Nephron (organoid): ENCODE data around the gene SMCO2.

Source experiments
- H3K27ac Mint-ChIP-seq, 3 experiments: 2 replicates each; pipeline ENCODE4 v1.8.0; 2020; ENCODE audit warnings: mixed read lengths in 3 of 3, mild to moderate bottlenecking in 2 of 3, moderate library complexity in 1 of 3
- H3K27me3 Mint-ChIP-seq: 2 replicates; pipeline ENCODE4 v1.8.0; 2021; ENCODE audit warnings: low read depth, mild to moderate bottlenecking, moderate library complexity, mixed read lengths
- H3K36me3 Mint-ChIP-seq: 2 replicates; pipeline ENCODE4 v1.8.0; 2020; ENCODE audit warnings: low read depth, mixed read lengths
- H3K4me1 Mint-ChIP-seq: 2 replicates; pipeline ENCODE4 v1.8.0; 2020; ENCODE audit warnings: mixed read lengths
- H3K4me3 Mint-ChIP-seq, 3 experiments: 2 replicates each; pipeline ENCODE4 v1.8.0; 2020; ENCODE audit warnings: mild to moderate bottlenecking in 3 of 3, mixed read lengths in 3 of 3, moderate library complexity in 2 of 3
- H3K9me3 Mint-ChIP-seq: 2 replicates; pipeline ENCODE4 v1.8.0; 2020; ENCODE audit warnings: mixed read lengths
- TF ChIP-seq, protein P1 (sequence below), 3 experiments: fragments of 200-600 bp; sonication (generic); IDR thresholded peaks; one replicate each; pipeline ENCODE4 v1.5.0; 2021; ENCODE audit warnings: antibody characterized with exemption in 3 of 3; ENCODE audit not compliant: unreplicated experiment in 3 of 3

SMCO2 gene

DNA sequence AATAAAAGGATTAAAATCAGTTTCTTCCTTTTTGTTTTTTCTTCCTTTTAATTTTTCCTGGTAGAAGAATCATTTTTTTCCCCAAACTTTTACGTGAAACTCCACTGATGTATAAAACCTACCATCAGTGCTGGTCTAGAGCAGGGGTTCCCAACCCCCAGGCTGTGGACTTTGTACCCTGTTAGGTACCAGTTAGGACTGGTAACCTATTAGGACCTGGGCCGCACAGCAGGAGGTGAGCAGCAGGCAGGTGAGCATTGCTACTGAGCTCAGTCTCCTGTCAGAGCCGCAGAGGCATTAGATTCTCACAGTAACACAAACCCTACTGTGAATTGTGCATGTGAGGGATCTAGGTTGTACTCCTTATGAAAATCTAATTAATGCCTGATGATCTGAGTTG lies 10.1 kb downstream of the SMCO2 start:
- Mint-ChIP-seq H3K36me3 (no peaks in the 10 kb centered on the region), H3K9me3 (no peaks in the 10 kb centered on the region), H3K27me3 (no peaks in the 10 kb centered on the region), H3K4me3 (no peak overlapping the region), H3K27ac (peak overlapping the region in 2 of 3 experiments; percentile 74 to 88), H3K4me1 (peaks cover 13% of the 10 kb centered on the region)
- TF ChIP-seq, protein P1, sequence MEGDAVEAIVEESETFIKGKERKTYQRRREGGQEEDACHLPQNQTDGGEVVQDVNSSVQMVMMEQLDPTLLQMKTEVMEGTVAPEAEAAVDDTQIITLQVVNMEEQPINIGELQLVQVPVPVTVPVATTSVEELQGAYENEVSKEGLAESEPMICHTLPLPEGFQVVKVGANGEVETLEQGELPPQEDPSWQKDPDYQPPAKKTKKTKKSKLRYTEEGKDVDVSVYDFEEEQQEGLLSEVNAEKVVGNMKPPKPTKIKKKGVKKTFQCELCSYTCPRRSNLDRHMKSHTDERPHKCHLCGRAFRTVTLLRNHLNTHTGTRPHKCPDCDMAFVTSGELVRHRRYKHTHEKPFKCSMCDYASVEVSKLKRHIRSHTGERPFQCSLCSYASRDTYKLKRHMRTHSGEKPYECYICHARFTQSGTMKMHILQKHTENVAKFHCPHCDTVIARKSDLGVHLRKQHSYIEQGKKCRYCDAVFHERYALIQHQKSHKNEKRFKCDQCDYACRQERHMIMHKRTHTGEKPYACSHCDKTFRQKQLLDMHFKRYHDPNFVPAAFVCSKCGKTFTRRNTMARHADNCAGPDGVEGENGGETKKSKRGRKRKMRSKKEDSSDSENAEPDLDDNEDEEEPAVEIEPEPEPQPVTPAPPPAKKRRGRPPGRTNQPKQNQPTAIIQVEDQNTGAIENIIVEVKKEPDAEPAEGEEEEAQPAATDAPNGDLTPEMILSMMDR (IDR thresholded peaks at IDR 0.05; ENCODE audit: unreplicated experiment in 3 of 3): no peak

DNA sequence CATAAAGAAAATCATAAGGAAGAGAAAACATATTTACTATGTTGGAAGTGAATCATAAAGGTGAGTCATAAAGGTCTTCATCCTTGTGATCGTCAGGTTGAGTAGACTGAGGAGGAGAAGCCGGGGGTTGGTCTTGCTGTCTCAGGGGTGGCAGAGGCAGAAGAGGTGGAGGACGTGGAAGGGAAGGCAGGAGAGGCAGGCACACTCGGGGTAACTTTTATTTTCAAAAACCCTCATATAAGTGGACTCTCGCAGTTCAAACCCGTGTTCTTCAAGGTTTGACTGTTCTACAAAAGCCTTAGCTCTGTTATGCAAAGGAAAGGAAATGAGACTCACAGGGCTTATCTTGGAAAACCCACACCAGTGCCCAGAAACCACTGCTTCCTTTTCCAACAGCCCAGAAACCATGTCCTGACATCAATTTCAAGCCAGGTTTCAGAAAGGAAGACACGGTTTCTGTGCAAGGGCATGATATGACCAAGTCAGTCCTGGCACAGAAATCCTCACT lies 14.0 kb downstream of the SMCO2 start:
- Mint-ChIP-seq H3K36me3 (no peaks in the 10 kb centered on the region), H3K27me3 (peaks cover 10% of the 10 kb centered on the region), H3K9me3 (peaks cover 3% of the 10 kb centered on the region), H3K4me3 (no peak overlapping the region), H3K4me1 (peaks cover 29% of the 10 kb centered on the region), H3K27ac (no peak overlapping the region)
- TF ChIP-seq, protein P1 (IDR thresholded peaks at IDR 0.05; ENCODE audit: unreplicated experiment in 3 of 3): no peak

DNA sequence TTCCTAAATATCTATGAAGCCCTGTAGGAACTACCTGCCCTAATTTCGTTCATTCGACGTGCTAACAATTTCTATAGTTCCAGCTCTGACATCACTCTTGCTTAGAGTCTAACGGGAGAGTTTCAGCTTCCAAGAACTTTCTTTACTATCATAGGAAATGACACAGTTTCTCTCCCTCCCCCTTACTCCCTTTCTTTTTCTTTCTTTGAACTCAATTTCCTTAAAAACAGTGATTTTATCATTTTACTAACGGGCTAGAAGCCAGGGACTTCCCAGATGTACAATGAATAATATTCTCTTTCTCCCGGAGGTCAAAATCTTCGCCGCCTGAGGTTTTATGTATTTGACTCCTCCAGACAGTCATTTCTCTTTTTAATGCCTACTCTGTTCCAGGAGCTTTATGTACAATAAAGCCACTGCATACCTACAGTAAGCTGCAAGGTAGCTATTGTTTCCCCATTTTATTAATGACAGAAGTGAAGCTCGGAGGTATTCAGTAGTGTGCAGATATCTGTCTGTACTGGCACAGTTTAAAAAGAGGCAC lies 15.7 kb downstream of the SMCO2 start:
- H3K4me3 Mint-ChIP-seq: peak overlapping the region in 2 of 3 experiments; percentile 0 to 12
- peak overlapping the region; percentile 43 to 67 (median 63) for H3K27ac Mint-ChIP-seq
- peaks cover 14% of the 10 kb centered on the region for H3K27me3 Mint-ChIP-seq
- no peaks in the 10 kb centered on the region for H3K36me3 Mint-ChIP-seq
- H3K9me3 Mint-ChIP-seq: peaks cover 3% of the 10 kb centered on the region
- TF ChIP-seq, protein P1 (IDR thresholded peaks at IDR 0.05; ENCODE audit: unreplicated experiment in 3 of 3): no peak
- peaks cover 29% of the 10 kb centered on the region for H3K4me1 Mint-ChIP-seq

DNA sequence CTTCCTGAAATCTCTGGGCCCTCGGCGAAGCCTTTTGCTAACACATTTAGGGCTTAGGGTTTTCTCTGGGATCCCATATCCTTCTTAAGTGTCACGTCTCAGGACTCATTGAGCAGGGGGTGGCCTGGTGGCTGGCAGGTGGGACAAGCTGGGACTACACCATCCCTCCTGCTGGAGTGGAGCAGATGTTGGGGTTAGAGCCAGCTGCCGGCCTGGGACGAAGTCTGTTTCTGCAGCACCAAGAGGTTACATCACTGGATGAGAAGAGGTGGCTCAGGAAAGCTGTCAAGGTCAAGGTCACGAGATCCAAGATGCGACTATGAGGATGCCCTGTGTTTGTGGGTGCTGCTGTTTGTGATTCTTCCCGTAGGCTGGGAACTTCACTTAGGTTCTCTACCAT lies 16.3 kb downstream of the SMCO2 start:
- peaks cover 29% of the 10 kb centered on the region for H3K4me1 Mint-ChIP-seq
- H3K9me3 Mint-ChIP-seq: peaks cover 3% of the 10 kb centered on the region
- H3K27ac Mint-ChIP-seq: peak overlapping the region; percentile 36 to 63 (median 54)
- peak overlapping the region in 1 of 3 experiments; percentile 4 for H3K4me3 Mint-ChIP-seq
- H3K36me3 Mint-ChIP-seq: no peaks in the 10 kb centered on the region
- TF ChIP-seq, protein P1 (IDR thresholded peaks at IDR 0.05; ENCODE audit: unreplicated experiment in 3 of 3): no peak
- H3K27me3 Mint-ChIP-seq: peaks cover 17% of the 10 kb centered on the region

DNA sequence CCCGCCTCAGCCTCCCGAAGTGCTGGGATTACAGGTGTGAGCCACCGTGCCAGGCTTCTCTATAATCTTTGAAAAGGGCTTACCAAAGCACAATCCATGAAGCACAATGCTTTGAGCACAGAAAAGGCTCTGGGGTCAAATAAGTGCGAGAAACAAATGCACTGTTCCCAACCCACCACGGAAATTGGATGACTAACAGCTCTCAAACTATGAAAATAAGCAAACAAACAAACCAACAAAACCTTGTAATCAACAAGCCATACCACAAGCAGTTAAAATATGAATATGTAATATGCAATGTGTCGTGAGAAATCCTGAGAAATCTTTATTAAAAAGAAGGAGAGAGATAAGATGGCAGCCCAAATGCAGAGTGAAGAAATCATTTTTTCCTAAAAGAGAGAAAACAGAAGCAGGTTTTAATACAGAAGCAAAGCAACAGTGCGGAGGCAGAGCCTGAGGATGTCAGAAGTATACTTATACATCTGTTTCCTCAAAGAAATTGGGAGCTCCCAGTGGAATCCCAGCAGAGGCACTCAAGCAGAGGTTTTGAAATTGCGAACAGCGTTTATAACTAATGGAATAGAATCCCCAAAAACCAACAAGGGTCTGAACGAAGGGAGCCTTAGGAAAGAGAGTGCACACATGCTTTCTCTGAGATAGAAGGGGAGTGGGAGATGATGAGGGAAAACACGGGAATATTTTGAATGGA lies 17.1 kb downstream of the SMCO2 start:
- H3K27ac Mint-ChIP-seq: peak overlapping the region; percentile 19 to 69 (median 64)
- peaks cover 3% of the 10 kb centered on the region for H3K9me3 Mint-ChIP-seq
- no peaks in the 10 kb centered on the region for H3K36me3 Mint-ChIP-seq
- H3K27me3 Mint-ChIP-seq: peaks cover 17% of the 10 kb centered on the region
- H3K4me3 Mint-ChIP-seq: no peak overlapping the region
- TF ChIP-seq, protein P1 (IDR thresholded peaks at IDR 0.05; ENCODE audit: unreplicated experiment in 3 of 3): no peak
- peaks cover 29% of the 10 kb centered on the region for H3K4me1 Mint-ChIP-seq
